Liver (tissue), 3 donors: ENCODE results near the gene ZDHHC14.

Source experiments
- EGR1 ChIP-seq, 2 donors: IDR thresholded peaks; 2 replicates each; pipeline ENCODE4 v1.6.1; 2016 to 2018; ENCODE audit warnings: antibody characterized with exemption in 2 of 2, low read depth in 2 of 2
- GABPA ChIP-seq, 2 donors: IDR thresholded peaks in 1 of 2; conservative IDR thresholded peaks in 1 of 2; 2 replicates each; pipeline ENCODE4 v1.6.1; 2016; ENCODE audit warnings: antibody characterized with exemption in 2 of 2, mild to moderate bottlenecking in 1 of 2, moderate library complexity in 1 of 2
- HNF4A ChIP-seq, 2 donors: conservative IDR thresholded peaks; 2 replicates each; pipeline ENCODE4 v1.6.1; 2016; ENCODE audit warnings: antibody characterized with exemption in 2 of 2, mild to moderate bottlenecking in 2 of 2
- JUND ChIP-seq, 2 donors: IDR thresholded peaks; 2 replicates each; pipeline ENCODE4 v1.6.1; 2016; ENCODE audit warnings: antibody characterized with exemption in 2 of 2
- RAD21 ChIP-seq, 2 donors: IDR thresholded peaks; 2 replicates each; pipeline ENCODE4 v1.6.1; 2016; ENCODE audit warnings: antibody characterized with exemption in 2 of 2, mild to moderate bottlenecking in 2 of 2
- RXRA ChIP-seq, 2 donors: IDR thresholded peaks; 2 replicates each; pipeline ENCODE4 v1.6.1; 2017 to 2018; ENCODE audit warnings: antibody characterized with exemption in 2 of 2, mild to moderate bottlenecking in 1 of 2
- SP1 ChIP-seq: IDR thresholded peaks from 2 replicates; pipeline ENCODE4 v1.6.1; 2018; ENCODE audit warnings: antibody characterized with exemption, mild to moderate bottlenecking
- TAF1 ChIP-seq: conservative IDR thresholded peaks from 2 replicates; pipeline ENCODE4 v1.6.1; 2016; ENCODE audit warnings: antibody characterized with exemption, mild to moderate bottlenecking
- YY1 ChIP-seq: IDR thresholded peaks from 2 replicates; pipeline ENCODE4 v1.6.1; 2016; ENCODE audit warnings: antibody characterized with exemption, mild to moderate bottlenecking
- TF ChIP-seq, protein P1 (sequence below): fragments of 150-350 bp; IDR thresholded peaks from 2 replicates; pipeline ENCODE4 v1.5.1; 2017; ENCODE audit warnings: improper control_type of control experiment, low read depth, low read length; ENCODE audit not compliant: missing input control
- TF ChIP-seq, protein P2 (sequence below): IDR thresholded peaks from 2 replicates; pipeline ENCODE4 v1.6.1; 2016; ENCODE audit warnings: antibody characterized with exemption, mild to moderate bottlenecking
- TF ChIP-seq, protein P3 (sequence below): IDR thresholded peaks from 2 replicates; pipeline ENCODE4 v1.6.1; 2016; ENCODE audit warnings: antibody characterized with exemption
- TF ChIP-seq, protein P4 (sequence below): IDR thresholded peaks from 2 replicates; pipeline ENCODE4 v1.6.1; 2016; ENCODE audit warnings: antibody characterized with exemption
- donor health status: healthy.
- donor health status: healthy.

DNA sequence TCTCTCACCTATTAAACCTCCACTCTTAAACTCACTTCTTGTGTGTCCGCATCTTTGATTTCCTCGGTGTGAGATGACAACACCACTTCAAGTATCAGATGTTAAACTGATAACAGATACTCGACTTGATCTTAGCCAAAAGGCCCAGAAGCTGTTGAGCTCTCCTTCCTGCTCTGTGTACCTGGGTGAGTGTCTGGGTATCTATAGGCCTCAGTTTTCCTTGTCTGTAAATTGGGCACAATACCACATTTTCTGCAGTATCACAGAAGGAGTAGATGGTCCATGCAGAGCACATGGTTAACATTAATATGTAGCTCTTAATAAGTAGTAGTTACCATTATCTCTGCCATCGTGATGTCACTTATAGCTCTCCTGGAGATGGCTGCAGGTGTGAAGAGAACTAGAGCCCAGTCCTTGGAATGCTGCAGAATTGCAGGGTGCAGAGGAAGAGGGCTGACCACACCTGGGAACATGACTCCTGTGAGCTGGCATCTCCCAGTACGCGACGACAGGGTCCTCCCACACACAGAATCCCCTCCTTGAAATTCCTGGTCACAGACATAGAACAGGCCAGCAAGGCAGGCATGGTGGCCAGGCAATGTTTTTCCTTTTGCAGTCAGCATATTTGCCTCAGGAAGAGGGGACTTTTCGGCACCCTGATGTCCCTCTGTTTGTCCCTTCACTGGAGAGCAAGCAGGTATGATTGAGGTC, 331.8 kb downstream of the ZDHHC14 start:
- TF ChIP-seq SP1, result no peak
- TF ChIP-seq TAF1, result no peak
- TF ChIP-seq GABPA (IDR thresholded peaks at IDR 0.05 in 1 of 2, conservative IDR thresholded peaks at IDR 0.05 in 1 of 2), result no peak
- TF ChIP-seq, protein P1, sequence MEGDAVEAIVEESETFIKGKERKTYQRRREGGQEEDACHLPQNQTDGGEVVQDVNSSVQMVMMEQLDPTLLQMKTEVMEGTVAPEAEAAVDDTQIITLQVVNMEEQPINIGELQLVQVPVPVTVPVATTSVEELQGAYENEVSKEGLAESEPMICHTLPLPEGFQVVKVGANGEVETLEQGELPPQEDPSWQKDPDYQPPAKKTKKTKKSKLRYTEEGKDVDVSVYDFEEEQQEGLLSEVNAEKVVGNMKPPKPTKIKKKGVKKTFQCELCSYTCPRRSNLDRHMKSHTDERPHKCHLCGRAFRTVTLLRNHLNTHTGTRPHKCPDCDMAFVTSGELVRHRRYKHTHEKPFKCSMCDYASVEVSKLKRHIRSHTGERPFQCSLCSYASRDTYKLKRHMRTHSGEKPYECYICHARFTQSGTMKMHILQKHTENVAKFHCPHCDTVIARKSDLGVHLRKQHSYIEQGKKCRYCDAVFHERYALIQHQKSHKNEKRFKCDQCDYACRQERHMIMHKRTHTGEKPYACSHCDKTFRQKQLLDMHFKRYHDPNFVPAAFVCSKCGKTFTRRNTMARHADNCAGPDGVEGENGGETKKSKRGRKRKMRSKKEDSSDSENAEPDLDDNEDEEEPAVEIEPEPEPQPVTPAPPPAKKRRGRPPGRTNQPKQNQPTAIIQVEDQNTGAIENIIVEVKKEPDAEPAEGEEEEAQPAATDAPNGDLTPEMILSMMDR, result no peak
- no peak for TF ChIP-seq RXRA (IDR thresholded peaks at IDR 0.05)
- no peak for TF ChIP-seq EGR1 (IDR thresholded peaks at IDR 0.05; ENCODE audit: low read depth in 2 of 2)
- no peak for TF ChIP-seq RAD21 (IDR thresholded peaks at IDR 0.05)
- TF ChIP-seq YY1, result no peak
- TF ChIP-seq, protein P2, sequence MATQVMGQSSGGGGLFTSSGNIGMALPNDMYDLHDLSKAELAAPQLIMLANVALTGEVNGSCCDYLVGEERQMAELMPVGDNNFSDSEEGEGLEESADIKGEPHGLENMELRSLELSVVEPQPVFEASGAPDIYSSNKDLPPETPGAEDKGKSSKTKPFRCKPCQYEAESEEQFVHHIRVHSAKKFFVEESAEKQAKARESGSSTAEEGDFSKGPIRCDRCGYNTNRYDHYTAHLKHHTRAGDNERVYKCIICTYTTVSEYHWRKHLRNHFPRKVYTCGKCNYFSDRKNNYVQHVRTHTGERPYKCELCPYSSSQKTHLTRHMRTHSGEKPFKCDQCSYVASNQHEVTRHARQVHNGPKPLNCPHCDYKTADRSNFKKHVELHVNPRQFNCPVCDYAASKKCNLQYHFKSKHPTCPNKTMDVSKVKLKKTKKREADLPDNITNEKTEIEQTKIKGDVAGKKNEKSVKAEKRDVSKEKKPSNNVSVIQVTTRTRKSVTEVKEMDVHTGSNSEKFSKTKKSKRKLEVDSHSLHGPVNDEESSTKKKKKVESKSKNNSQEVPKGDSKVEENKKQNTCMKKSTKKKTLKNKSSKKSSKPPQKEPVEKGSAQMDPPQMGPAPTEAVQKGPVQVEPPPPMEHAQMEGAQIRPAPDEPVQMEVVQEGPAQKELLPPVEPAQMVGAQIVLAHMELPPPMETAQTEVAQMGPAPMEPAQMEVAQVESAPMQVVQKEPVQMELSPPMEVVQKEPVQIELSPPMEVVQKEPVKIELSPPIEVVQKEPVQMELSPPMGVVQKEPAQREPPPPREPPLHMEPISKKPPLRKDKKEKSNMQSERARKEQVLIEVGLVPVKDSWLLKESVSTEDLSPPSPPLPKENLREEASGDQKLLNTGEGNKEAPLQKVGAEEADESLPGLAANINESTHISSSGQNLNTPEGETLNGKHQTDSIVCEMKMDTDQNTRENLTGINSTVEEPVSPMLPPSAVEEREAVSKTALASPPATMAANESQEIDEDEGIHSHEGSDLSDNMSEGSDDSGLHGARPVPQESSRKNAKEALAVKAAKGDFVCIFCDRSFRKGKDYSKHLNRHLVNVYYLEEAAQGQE, result no peak
- TF ChIP-seq, protein P3, sequence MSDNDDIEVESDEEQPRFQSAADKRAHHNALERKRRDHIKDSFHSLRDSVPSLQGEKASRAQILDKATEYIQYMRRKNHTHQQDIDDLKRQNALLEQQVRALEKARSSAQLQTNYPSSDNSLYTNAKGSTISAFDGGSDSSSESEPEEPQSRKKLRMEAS, result no peak
- no peak for TF ChIP-seq HNF4A (conservative IDR thresholded peaks at IDR 0.05)
- TF ChIP-seq JUND (IDR thresholded peaks at IDR 0.05), result no peak
- TF ChIP-seq, protein P4, sequence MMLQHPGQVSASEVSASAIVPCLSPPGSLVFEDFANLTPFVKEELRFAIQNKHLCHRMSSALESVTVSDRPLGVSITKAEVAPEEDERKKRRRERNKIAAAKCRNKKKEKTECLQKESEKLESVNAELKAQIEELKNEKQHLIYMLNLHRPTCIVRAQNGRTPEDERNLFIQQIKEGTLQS, result no peak
